Activated CD4-positive, alpha-beta T cell treated with anti-CD3 and anti-CD28 coated beads for 24 hours (primary cell): ENCODE results near the gene SLF2.
A peak's percentile ranks its signal among the peaks of the same experiment; 100 is the strongest.

Experiments
- DNase-seq, 2 donors: peaks; one replicate each; pipeline ENCODE4 v3.0.0-alpha.2; 2020; ENCODE audit warnings: low read depth in 2 of 2

SLF2 gene

DNA sequence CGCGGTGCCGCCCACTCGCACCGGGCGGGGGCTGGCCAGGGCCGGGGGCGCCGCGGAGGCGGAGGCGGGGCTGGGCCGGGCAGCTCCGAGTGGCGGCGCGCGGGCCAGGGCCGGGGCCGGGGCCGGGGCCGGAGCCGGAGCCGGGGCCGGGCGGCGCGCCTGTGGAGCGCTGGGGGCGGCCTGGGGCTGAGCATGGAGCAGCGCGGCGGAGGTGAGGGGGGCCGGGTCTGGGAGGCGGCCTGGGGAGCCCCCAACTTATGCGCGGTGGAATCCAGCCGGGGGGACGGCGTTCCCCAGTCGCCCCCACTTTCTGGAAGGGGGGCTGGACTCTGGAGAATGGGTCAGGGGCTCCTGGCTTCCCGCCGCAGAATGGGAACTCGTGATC lies 87.0 kb downstream of the SLF2 start, which contains the start of gene LZTS2:
TSS of gene LZTS2 (plus strand) at position 67 of the 385 bp plus-strand sequence. CDS start 2,731 bp downstream, outside the sequence.
- DNase-seq = no peak

DNA sequence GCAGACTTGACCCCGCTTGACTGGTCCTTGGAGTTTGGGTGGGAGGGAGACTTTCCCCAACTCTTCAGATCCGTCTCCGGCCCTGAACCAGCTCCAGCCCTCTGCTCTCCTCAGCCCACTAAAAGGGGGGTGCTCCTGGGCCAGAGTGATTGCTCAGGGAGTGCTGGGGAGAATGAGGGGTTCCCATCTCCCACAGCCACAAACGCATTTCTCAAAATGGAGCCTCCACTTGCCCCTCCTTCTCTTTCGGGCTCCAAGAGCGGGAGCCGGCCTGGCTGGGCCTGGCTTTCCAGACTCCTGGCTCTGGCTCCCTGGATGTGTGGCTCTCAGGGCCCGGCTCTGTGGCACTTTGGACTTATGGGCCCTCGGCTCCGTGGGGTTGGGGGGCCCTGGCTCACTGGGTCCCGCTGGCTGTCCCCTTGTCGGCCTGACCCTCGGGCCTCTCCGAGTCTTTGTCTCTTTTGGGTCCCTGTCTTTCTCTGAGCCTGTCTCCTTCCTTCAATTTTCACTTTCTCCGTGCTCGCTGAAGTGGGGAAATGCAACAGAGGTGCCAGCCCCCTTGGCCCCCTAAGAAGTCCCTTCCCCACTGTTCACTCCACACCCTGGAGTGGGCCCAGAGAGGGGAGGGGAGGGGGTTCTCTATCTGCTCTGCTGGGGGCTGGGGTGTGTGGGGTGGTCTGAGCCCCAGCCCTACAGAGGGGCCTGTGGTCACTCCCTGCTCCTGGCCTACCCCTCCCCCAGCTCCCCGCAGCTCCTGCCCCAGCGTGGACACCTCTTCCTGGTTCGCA lies 87.6 kb downstream of the SLF2 start:
- DNase-seq = no peak

DNA sequence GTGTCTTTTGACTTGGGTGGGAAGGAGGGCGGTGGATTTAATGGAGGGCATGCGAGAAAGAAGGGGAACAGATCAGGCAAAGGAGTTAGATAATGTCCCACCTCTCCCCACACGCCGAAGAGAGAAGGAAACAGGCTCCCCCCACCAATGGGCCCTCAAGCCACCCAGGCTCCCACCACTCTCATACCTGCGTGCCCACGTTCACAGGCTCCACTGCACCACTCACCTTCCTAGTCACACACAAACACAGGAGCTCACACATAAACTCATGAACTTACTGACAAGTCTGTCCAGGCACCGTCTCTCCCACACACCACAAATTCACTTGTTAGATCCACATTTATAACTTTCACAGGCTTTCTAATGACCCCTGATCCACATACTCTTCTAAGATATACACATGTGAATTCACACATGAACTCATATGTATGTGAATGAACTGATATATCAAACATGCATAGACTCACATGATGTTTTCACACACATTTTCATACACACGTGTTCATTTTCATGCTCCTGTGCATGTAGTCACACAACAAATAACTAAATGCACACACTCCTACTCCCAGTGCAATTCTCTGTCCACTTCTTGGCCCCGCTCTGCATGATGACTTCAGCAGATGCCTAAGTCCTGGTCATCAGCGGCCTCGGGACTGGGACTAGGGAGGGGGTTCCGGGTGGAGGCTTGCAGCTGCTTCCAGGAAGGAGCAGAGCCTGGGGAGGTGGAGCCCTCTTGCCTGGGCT lies 88.3 kb downstream of the SLF2 start:
- DNase-seq = no peak

DNA sequence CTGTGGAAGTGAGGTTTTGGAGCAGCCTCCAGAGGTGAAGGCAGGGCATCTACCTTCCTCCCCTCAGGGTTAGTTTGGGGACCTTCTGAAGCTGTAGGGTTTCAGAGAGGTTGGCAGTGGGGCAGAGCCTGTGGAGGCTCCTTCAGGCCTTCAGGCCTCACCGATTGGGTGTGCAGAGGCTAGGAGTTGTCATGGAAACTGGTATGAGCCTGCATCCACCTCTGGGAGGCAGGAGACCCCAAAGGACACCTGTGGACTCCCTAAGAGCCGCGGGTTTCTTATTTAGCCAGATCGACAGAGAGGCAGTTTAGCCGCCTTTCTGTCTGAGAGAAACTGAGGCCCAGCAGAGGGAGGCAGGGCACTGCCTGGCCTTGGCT lies 88.9 kb downstream of the SLF2 start:
- DNase-seq = no peak

DNA sequence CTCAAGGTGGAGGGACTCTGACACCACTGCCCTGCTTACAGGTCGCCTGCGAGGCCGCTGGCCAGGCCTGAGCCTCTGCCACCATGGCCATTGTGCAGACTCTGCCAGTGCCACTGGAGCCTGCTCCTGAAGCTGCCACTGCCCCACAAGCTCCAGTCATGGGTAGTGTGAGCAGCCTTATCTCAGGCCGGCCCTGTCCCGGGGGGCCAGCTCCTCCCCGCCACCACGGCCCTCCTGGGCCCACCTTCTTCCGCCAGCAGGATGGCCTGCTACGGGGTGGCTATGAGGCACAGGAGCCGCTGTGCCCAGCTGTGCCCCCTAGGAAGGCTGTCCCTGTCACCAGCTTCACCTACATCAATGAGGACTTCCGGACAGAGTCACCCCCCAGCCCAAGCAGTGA lies 89.7 kb downstream of the SLF2 start:
- DNase-seq = no peak

DNA sequence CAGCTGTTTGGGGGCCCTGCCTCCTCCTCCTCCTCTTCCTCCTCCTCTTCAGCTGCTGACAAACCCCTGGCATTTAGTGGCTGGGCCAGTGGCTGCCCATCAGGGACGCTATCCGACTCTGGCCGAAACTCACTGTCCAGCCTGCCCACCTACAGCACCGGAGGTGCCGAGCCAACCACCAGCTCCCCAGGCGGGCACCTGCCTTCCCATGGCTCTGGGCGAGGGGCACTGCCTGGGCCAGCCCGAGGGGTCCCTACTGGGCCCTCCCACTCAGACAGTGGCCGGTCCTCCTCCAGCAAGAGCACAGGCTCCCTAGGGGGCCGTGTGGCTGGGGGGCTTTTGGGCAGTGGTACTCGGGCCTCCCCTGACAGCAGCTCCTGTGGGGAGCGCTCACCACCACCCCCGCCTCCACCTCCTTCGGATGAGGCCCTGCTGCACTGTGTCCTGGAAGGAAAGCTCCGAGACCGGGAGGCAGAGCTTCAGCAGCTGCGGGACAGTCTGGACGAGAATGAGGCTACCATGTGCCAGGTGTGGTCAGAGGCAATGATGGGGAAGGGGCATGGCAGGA lies 91.0 kb downstream of the SLF2 start:
- DNase-seq = no peak

DNA sequence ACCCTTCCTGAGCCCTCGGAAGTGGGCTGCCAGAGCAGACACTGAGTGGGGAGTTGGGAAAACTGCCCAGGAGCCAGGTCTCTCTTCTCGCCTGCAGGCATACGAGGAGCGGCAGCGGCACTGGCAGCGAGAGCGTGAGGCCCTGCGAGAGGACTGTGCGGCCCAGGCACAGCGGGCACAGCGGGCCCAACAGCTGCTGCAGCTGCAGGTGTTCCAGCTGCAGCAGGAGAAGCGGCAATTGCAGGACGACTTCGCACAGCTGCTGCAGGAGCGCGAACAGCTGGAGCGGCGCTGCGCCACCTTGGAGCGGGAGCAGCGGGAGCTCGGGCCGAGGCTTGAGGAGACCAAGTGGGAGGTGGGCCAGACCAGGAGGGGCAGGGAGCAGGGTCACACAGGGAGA lies 92.6 kb downstream of the SLF2 start:
- no peak for DNase-seq

DNA sequence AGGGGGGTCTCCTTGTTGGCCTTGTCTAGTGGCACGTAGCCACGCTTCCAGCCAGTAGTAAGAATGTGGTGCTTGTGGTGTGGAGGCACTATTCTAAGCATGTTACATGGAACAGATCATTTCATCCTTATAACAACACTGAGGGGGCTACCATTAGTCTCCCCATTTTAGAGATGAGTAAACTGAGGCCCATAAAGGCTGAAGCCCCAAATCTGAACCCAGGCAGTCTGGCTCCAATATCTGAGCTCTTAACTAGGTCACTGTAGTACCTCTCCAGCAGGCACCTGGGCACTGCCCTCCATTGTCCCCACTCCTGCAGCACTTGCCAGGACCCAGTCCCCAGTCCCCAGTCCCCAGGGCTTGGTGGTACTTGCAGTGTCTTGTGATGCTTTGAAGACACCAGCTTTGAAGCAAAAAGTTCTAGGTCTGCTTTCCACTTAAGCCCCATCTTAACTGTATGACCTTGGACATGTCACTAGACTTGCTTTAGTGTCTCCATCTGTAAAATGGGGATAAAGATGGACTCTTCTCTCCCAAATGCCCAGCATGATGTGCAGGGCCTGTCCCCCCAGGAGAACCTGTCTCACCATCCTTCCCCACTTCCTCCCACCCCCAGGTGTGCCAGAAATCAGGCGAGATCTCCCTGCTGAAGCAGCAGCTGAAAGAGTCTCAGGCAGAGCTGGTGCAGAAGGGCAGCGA lies 93.3 kb downstream of the SLF2 start:
- DNase-seq = no peak

DNA sequence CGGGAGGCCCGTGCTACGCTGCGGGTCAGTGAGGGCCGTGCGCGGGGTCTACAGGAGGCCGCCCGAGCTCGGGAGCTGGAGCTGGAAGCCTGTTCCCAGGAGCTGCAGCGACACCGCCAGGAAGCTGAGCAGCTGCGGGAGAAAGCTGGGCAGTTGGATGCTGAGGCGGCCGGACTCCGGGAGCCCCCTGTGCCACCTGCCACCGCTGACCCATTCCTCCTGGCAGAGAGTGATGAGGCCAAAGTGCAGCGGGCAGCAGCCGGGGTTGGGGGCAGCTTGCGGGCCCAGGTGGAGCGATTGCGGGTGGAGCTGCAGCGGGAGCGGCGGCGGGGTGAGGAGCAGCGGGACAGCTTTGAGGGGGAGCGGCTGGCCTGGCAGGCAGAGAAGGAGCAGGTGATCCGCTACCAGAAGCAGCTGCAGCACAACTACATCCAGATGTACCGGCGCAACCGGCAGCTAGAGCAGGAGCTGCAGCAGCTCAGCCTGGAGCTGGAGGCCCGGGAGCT lies 93.9 kb downstream of the SLF2 start:
- no peak for DNase-seq

DNA sequence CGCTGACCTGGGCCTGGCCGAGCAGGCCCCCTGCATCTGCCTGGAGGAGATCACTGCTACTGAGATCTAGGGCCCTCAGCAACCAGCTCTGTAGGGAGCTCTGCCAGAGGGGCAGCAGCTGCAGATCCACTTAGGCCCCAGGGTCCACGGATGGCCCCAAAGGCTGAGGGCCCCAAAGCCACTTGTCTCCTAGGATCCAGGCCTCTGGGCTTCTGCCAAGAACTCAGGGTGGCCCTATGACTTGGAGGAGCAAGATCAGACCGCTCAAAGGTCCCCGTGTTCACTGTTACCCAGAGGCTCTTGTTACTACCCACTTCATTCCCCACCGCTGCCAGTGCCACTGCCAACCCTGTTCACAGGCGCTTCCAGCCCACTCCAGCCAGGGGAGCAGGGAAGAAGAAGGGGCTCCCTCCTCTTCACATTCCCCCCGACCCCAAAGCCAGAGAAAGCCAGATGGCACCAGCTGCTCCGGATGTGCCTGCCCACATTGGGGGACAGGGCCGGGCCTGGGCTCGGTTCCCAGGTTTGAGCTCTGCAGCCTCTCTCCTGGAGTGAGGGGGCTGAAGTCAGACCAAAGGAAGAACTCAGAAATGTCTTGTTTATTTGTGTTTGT lies 94.4 kb downstream of the SLF2 start:
- no peak for DNase-seq

DNA sequence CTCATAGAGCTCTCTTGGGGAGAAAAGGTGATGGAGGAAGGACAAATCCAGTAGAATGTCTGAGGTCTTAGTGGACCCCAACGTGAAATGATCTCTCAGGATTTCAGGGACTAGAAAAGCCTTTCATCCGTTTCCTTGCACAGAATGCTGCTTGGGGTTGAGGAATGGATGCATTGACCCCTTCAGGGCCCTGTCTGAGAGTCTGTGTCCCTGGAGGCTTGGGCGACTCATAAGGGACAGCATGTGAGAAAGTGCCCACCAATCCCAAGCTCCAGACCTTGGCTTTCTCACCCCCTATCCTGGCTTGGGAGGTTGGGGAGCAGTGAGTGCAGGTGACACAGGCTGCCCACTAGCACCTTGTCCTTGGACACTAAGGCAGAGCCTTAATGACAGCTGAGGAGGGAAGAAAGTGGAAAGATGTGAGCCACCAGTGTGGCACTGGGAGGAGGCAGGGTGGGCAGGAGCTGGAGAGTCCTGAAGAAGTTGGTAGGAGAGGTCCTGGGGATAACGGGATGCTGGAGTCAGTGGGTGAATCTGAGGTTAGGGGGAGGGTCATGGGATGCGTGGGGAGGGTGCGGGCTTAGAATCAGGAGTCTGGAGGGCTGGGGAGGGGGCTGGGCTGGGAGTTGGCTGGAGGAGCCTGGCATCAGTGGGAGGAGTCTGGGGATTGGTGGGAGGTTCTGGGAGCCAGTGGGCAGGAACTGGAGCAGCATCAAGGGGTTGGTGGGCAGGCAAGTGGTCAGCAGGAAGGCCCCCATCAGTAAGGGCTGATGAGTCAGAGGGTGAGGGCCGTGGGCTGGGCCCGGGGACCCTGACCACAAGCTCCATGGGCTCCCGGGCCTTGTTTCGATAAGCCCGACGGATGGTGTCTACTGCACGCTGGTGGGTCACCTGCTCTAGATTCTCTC lies 95.4 kb downstream of the SLF2 start:
- no peak for DNase-seq

DNA sequence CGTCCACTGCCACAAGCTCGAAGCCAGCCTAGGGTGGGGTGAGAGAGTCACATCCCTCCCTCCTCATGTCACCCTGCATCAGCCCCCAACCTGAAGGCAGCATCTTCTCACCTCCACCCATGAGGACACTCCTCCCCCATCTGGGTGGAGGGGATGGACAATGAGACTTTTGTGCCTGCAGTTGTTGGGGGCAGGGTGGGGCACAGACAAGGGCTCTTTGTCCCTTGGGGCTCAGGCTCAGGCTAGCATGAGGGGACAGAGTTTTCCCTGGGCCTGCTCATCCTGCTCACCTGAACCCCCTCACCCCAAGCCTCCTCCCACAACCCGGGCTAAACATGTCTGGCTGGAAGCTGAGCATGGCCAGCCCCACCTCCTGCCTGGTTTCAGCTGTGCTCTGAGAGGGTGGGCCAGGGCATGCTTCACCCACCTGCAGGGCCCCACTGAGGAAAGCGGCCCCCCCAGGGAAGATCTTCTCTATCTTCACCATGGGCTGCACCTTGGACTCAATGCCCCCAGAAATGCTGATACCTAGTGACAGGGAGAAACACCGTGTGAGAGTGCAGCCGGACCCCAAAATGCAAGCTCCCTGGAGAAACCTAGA lies 96.2 kb downstream of the SLF2 start:
- DNase-seq = no peak

DNA sequence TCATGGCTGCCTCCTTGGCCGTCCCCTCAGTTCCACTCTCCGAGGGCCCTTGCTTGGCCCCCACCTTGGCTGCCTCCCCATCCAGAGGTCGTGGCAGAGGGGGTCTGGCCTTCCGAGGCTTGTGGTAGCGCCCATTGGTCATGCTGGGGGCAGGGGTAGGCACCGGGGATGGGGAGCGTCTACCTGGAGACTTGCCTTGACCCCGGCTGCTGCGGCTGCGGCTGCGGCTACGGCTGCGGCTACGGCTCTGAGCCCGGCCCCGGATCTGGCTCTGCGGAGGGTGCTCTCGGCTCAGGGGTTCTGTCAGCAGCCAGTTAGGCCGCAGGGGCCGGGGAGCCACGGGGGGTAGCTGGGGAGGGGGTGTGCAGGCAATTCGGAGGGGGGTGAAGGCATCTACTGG lies 97.6 kb downstream of the SLF2 start:
- no peak for DNase-seq

DNA sequence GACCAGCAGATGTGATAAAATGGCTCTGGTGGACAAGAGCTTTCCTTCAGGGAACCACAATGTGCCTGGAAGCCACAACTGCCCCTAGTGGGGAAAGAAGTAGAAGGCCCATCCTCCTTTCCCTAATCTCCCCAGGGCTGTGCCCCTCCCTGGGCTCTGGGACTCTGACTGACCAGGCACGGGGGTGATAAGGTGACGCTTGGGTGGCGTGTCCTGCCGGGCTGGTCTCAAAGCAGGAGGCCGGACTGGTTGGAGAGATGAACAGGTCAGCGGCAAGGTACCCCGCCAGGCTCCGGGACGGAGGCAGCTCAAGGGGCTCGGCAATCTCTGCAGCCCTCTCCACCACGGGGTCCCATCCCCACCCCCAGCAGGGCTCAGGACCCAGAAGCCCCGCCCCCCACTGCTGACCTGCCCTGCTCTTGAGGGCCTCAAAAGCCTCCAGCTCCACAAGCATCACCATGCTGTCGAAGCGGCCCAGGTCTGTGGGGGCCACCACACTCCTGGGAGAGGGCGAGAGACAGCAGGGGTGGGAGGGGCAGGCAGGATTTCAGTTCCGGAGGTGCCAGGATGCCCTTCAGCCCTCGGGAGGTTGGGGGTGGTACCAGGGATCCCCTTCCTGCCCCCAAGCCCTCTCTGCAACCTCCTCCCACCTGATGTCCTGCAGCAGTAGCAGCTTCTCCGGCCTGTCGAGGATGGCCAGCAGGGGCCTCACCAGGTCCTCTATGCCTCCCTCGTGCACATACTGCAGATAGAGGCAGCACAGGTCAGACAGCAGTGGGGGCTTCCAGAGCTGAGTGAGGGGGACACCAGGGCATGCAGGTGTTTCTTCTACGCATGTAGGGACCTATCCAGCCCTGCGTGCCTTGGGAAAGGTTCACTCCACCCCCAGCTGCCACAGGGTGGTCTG lies 99.0 kb downstream of the SLF2 start:
- no peak for DNase-seq

DNA sequence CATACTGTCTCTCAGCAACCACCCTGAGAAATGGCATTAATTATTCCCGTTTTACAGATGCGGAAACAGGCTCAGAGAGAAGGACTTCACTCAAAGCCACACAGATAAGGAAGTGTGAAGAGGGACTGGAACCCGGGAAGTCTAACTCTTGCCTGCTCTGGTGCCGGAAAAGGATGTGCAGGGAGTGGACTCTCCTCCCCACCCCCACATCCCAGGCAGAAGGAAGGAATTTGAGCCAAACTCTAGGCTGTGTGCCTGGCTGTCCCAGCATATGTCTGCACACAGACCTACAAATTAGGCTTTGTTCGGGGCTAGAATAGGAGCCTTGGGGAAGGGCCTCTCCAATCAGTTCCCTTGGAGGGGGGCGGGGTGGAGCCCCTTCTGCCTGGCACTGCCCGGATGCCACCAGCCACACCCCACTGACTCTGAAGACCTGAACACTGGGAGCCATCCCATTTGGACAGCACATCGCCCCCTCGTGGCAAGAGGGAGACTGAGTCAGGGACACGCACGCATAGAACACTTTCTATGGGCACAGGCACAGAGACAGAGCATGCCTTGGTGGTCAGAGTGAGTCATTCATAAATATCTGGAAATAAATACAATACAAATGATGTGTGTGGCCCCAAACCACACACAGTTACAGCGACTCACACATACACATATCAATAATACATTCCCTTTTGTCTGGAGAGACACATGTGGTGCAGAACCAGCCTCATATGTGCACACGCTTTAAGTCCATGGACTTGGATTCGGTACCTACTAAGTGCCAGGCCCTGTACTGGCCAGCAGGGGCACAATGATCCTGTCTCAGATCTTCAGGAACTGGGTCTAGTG lies 100.0 kb downstream of the SLF2 start:
- peak; percentile 68 to 76 for DNase-seq

DNA sequence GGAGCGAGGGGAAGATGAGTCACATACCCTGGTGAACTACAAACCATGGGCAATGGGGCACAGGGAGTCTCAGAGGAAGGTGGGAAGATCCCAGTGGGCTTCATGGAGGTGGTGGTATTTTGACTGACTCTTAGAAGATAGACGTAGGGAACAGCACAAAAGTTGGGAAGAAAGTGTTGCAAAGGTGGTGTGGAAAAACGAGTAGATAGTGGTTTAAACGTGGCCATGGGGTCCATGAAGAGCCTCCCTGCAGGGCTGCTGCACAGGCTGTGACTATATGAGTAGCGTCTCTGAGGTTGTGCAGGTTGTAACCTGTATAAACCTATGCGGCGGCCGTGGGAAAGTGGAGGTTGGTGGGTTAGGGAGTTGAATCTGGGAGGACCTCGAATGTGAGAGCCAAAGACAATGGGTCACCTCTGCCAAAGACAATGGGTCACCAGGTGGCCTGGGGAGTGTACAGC lies 100.6 kb downstream of the SLF2 start:
- no peak for DNase-seq

DNA sequence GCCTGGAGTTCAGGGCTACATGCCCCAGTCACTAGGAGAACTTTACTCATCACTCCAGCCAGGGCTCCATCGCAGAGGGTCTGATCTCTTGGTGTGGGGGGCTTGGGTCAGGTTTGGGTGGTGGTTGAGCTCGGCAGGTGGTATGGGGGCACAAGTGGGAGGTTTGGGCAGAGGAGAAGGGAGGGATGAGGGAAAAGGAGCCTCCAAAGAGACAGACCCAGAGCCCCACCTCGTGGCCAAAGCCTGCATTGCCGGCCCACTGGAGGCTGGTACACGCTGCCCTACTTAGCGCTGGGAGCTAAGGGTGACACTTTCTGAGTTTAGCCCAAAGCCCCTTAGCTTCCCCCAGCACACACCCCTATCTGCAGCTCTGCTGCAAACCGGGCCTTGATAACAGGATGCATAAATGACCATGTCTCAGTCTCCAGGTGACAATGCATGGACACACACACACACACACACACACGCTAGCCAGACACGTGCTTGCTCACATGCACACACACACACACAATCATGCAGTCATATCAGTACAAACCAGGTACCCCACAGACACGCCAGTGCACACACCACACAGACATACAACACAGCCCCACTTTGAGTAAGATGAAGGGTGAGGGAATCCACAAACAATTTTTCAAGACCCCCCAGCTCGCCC lies 101.6 kb downstream of the SLF2 start:
- peak; percentile 72 to 79 for DNase-seq
